ENCODE results near the gene PRKD2.

DNA sequence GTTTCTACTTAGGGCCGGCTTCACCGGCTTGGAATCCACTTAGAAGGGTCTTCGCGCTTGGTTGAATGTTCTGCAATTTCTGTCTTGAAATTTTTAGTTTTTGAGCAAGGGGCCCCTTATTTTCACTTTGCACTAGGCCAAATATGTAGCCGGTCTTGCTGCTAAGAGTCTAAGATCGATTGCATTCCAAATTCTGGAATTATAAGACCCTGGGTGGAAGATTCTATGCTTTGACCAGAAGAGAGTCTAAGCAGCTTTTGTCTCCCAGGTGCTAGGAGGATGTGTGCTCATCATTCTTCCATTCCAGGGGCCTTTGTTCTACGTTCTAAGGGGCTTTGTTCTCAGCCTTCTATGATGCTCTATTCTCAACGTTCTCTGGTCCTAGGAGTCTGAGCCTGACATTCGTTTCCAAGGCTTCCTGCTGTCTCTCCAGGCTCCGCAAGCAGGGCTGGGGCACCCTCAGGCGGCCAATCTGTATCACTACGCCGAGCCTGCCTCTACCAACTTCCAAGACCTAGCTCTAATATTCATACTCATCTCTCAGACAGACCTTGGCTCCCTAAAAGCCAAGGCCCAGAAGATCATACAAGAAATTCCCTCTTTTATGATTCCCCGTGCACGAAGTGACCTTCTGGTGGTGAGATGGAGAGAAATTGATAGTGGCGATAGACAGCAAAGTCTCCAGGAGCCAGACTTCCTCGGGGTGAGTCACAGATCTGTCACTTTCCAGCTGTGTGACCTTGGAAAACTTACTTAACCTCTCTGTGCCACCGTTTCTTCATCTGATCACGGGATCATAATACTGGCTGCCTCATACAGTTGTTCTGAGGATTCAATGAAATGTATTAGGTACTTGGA lies 55.0 kb downstream of the PRKD2 start:
- TF ChIP-seq, protein P1, sequence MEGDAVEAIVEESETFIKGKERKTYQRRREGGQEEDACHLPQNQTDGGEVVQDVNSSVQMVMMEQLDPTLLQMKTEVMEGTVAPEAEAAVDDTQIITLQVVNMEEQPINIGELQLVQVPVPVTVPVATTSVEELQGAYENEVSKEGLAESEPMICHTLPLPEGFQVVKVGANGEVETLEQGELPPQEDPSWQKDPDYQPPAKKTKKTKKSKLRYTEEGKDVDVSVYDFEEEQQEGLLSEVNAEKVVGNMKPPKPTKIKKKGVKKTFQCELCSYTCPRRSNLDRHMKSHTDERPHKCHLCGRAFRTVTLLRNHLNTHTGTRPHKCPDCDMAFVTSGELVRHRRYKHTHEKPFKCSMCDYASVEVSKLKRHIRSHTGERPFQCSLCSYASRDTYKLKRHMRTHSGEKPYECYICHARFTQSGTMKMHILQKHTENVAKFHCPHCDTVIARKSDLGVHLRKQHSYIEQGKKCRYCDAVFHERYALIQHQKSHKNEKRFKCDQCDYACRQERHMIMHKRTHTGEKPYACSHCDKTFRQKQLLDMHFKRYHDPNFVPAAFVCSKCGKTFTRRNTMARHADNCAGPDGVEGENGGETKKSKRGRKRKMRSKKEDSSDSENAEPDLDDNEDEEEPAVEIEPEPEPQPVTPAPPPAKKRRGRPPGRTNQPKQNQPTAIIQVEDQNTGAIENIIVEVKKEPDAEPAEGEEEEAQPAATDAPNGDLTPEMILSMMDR (IDR thresholded peaks at IDR 0.05) = peak in 5 of 7 experiments; percentile 73 to 94 (median 83)
- TF ChIP-seq POLR2A (IDR thresholded peaks at IDR 0.05) (peak in 1 of 4 donors; percentile 16), POLR2AphosphoS5 (IDR thresholded peaks at IDR 0.05) (peak in 1 of 3 donors; percentile 49)
